Measurements from ENCODE around the gene HOMER1. TPM values are rescaled to one million over a fixed set of nuclear protein-coding genes. Genes with fewer than 3 reads are reported as not detected.
A peak's percentile ranks its signal among the peaks of the same experiment; 100 is the strongest.

Gene HOMER1
- total RNA-seq, 1 experiment from 2014 or later: 12.5 TPM

- Histone ChIP-seq H3K27ac (no peak overlapping the region), H3K4me1 (replicated peaks; ENCODE audit: insufficient read depth) (peaks cover 56% of the 10 kb centered on the region), H3K9me3 (ENCODE audit: insufficient read depth, low read depth) (no peaks in the 10 kb centered on the region), H2AFZ (peak overlapping the region; percentile 83; the same call in 1 of the 2 replicates), H3K79me2 (ENCODE audit: low read depth) (peaks cover 64% of the 10 kb centered on the region), H3K36me3 (ENCODE audit: low read depth) (no peaks in the 10 kb centered on the region), H3K27me3 (ENCODE audit: insufficient read depth, low read depth) (no peaks in the 10 kb centered on the region), H3K9me2 (ENCODE audit: insufficient read depth) (no peaks in the 10 kb centered on the region), H3K4me3 (peak overlapping the region; percentile 90), H3K4me2 (peak overlapping the region; percentile 82), H4K20me1 (ENCODE audit: insufficient read depth) (0 out of 2 replicates have a peak, but pooled peaks cover 7% of the 10 kb centered on the region), H3F3A (ENCODE audit: insufficient read depth, low read depth) (peaks cover 21% of the 10 kb centered on the region)
- POLR2A ChIA-PET (ENCODE audit: unreplicated experiment): interaction anchor here (0.6 kb wide), 1 partner anchor 379 kb away, joined by 3 read pairs; no protein-coding TSS in a partner anchor
- TF ChIP-seq CTCF (conservative IDR thresholded peaks at IDR 0.05) (no peak), EZH2 (IDR thresholded peaks at IDR 0.05; ENCODE audit: low read depth) (no peak)
- CTCF ChIA-PET: interaction anchor here (0.5 to 0.9 kb wide), 3 partner anchors 21 to 379 kb away, joined by 3 to 12 read pairs (median 3); no protein-coding TSS in a partner anchor
- intact Hi-C loops (cut with micrococcal nuclease; ENCODE audit: unreplicated experiment): loop anchor here (2.0 to 5.0 kb wide), 2 partner anchors 37 to 380 kb away; no protein-coding TSS in a partner anchor
- no peak for DNase-seq
- no TSS peak for BruUV-seq (replicated peaks)
Measured at GRCh38 chr5:79512049-79512448, 1.9 kb downstream of the HOMER1 start.

GRCh38 chr5:79510638-79511037, 3.3 kb downstream of the HOMER1 start:
- Histone ChIP-seq H3K4me3 (peak overlapping the region; percentile 90), H3K27me3 (ENCODE audit: insufficient read depth, low read depth) (no peaks in the 10 kb centered on the region), H3K36me3 (ENCODE audit: low read depth) (no peaks in the 10 kb centered on the region), H3K4me1 (replicated peaks; ENCODE audit: insufficient read depth) (peaks cover 55% of the 10 kb centered on the region), H3K9me2 (ENCODE audit: insufficient read depth) (no peaks in the 10 kb centered on the region), H2AFZ (no peak overlapping the region), H3K9me3 (ENCODE audit: insufficient read depth, low read depth) (no peaks in the 10 kb centered on the region), H3F3A (ENCODE audit: insufficient read depth, low read depth) (peaks cover 21% of the 10 kb centered on the region), H3K4me2 (peak overlapping the region; percentile 82), H3K79me2 (ENCODE audit: low read depth) (peaks cover 77% of the 10 kb centered on the region), H3K27ac (no peak overlapping the region), H4K20me1 (ENCODE audit: insufficient read depth) (0 out of 2 replicates have a peak, but pooled peaks cover 7% of the 10 kb centered on the region)
- intact Hi-C loops (cut with micrococcal nuclease; ENCODE audit: unreplicated experiment): loop anchor here (5.0 kb wide), 1 partner anchor 378 kb away; no protein-coding TSS in a partner anchor
- ChIA-PET POLR2A (ENCODE audit: unreplicated experiment) (interaction anchor here (0.6 kb wide), 1 partner anchor 239 kb away, joined by 14 read pairs; no protein-coding TSS in a partner anchor), CTCF (no interaction called here)
- no peak for DNase-seq
- BruUV-seq (replicated peaks): no TSS peak
- TF ChIP-seq EZH2 (IDR thresholded peaks at IDR 0.05; ENCODE audit: low read depth) (no peak), CTCF (conservative IDR thresholded peaks at IDR 0.05) (no peak)

GRCh38 chr5:79509244-79509885, 4.6 kb downstream of the HOMER1 start:
- no peaks in the 10 kb centered on the region for H3K9me3 ChIP-seq (ENCODE audit: insufficient read depth, low read depth)
- peaks cover 20% of the 10 kb centered on the region; the same call in 1 of the 2 replicates for H3F3A ChIP-seq (ENCODE audit: insufficient read depth, low read depth)
- no peak overlapping the region for H3K27ac ChIP-seq
- H3K4me3 ChIP-seq: peak overlapping the region; percentile 4; the same call in 1 of the 2 replicates
- intact Hi-C loops (cut with micrococcal nuclease; ENCODE audit: unreplicated experiment): loop anchor here (1.0 kb wide), 1 partner anchor 48 kb away; no protein-coding TSS in a partner anchor
- POLR2A ChIA-PET (ENCODE audit: unreplicated experiment): no interaction called here
- CTCF ChIA-PET: interaction anchor here (0.5 to 0.6 kb wide), 2 partner anchors 234 to 582 kb away, joined by 3 to 4 read pairs; no protein-coding TSS in a partner anchor
- TF ChIP-seq CTCF (conservative IDR thresholded peaks at IDR 0.05) (no peak), EZH2 (IDR thresholded peaks at IDR 0.05; ENCODE audit: low read depth) (no peak)
- peaks cover 60% of the 10 kb centered on the region for H3K4me1 ChIP-seq (replicated peaks; ENCODE audit: insufficient read depth)
- no peak for DNase-seq
- peaks cover 89% of the 10 kb centered on the region for H3K79me2 ChIP-seq (ENCODE audit: low read depth)
- H3K27me3 ChIP-seq (ENCODE audit: insufficient read depth, low read depth): no peaks in the 10 kb centered on the region
- no peak overlapping the region for H2AFZ ChIP-seq
- H3K4me2 ChIP-seq: peak overlapping the region; percentile 82
- no TSS peak for BruUV-seq (replicated peaks)
- H3K36me3 ChIP-seq (ENCODE audit: low read depth): no peaks in the 10 kb centered on the region
- H3K9me2 ChIP-seq (ENCODE audit: insufficient read depth): no peaks in the 10 kb centered on the region
- 0 out of 2 replicates have a peak, but pooled peaks cover 7% of the 10 kb centered on the region for H4K20me1 ChIP-seq (ENCODE audit: insufficient read depth)
